K562 (cell line): ENCODE measurements around the gene MCM9. TPM values are rescaled to one million over a fixed set of nuclear protein-coding genes. Genes with fewer than 3 reads are reported as not detected.

Source experiments
- ARHGAP35 ChIP-seq: fragments of 450-650 bp; IDR thresholded peaks from 2 replicates; pipeline ENCODE4 v1.6.1; 2018; ENCODE audit not compliant: partially characterized antibody
- ASH1L ChIP-seq: fragments of 450-650 bp; IDR thresholded peaks from 2 replicates; pipeline ENCODE4 v1.6.1; 2018; ENCODE audit warnings: borderline replicate concordance, mild to moderate bottlenecking, low read depth; ENCODE audit not compliant: partially characterized antibody
- DNMT1 ChIP-seq: fragments of 450-650 bp; IDR thresholded peaks from 2 replicates; pipeline ENCODE4 v1.6.1; 2016; ENCODE audit warnings: antibody characterized with exemption, mild to moderate bottlenecking
- GATAD2A ChIP-seq: fragments of 450-650 bp; IDR thresholded peaks from 2 replicates; pipeline ENCODE4 v1.6.1; 2017
- HES1 ChIP-seq: fragments of 450-650 bp; IDR thresholded peaks from 2 replicates; pipeline ENCODE4 v1.6.1; 2016; ENCODE audit warnings: low read depth, mild to moderate bottlenecking, moderate library complexity
- HNRNPH1 ChIP-seq: fragments of 200-400 bp; formaldehyde crosslinking; optimal IDR thresholded peaks from 2 replicates; pipeline ENCODE3; 2017; ENCODE audit warnings: low read depth, mild to moderate bottlenecking, low read length, moderate library complexity
- JUN ChIP-seq, 2 experiments: sonication (generic) in 1 of 2; formaldehyde crosslinking in 1 of 2; IDR thresholded peaks; 2 replicates each; pipeline versions ENCODE4 v1.6.1 to v1.8.0; 2012 to 2022; ENCODE audit warnings: borderline replicate concordance in 2 of 2, mild to moderate bottlenecking in 2 of 2, improper control_type of control experiment in 1 of 2, low read depth in 1 of 2, low read length in 1 of 2, missing genetic modification reagents in 1 of 2
- JUND ChIP-seq, 2 experiments: IDR thresholded peaks; 2 replicates in 1 of 2; 3 replicates in 1 of 2; pipeline ENCODE4 v1.6.1; 2011; ENCODE audit warnings: borderline replicate concordance in 2 of 2, low read depth in 2 of 2, low read length in 2 of 2, improper control_type of control experiment in 1 of 2, missing biosample characterization in 1 of 2, missing genetic modification characterization in 1 of 2, missing genetic modification reagents in 1 of 2
- NUFIP1 ChIP-seq: fragments of 450-650 bp; IDR thresholded peaks from 2 replicates; pipeline ENCODE4 v1.6.1; 2018; ENCODE audit not compliant: partially characterized antibody
- POLR2AphosphoS5 ChIP-seq: IDR thresholded peaks from 2 replicates; pipeline ENCODE4 v1.6.1; 2011; ENCODE audit warnings: mild to moderate bottlenecking, low read depth, low read length, moderate library complexity; ENCODE audit not compliant: control insufficient read depth, insufficient read depth
- POLR2H ChIP-seq: IDR thresholded peaks from 2 replicates; pipeline ENCODE4 v1.6.1; 2016; ENCODE audit warnings: missing genetic modification characterization, low read depth, mild to moderate bottlenecking, control low read depth, missing compliant biosample characterization, moderate library complexity
- USF1 ChIP-seq: sonication (generic); formaldehyde crosslinking; IDR thresholded peaks from 2 replicates; pipeline ENCODE4 v1.9.0; 2022; ENCODE audit warnings: mild to moderate bottlenecking, missing genetic modification reagents
- ZBTB9 ChIP-seq: fragments of 450-650 bp; formaldehyde crosslinking; IDR thresholded peaks from 2 replicates; pipeline ENCODE4 v1.4.0; 2020; ENCODE audit warnings: mild to moderate bottlenecking, moderate library complexity
- ZFP30 ChIP-seq: fragments of 250-450 bp; sonication (Bioruptor Pico); IDR thresholded peaks from 2 replicates; pipeline ENCODE4 v1.8.0; 2022; ENCODE audit warnings: moderate library complexity, mild to moderate bottlenecking, inconsistent platforms, borderline replicate concordance
- ZKSCAN1 ChIP-seq: fragments of 150-350 bp; IDR thresholded peaks from 2 replicates; pipeline ENCODE4 v1.6.1; 2016; ENCODE audit warnings: low read depth, low read length
- ZMIZ1 ChIP-seq, 2 experiments: fragments of 150-350 bp in 1 of 2; IDR thresholded peaks; 2 replicates each; pipeline ENCODE4 v1.6.1; 2012 to 2016; ENCODE audit warnings: low read depth in 2 of 2, low read length in 2 of 2, mild to moderate bottlenecking in 1 of 2, moderate library complexity in 1 of 2
- ZNF507 ChIP-seq: conservative IDR thresholded peaks from 2 replicates; pipeline ENCODE4 v1.6.1; 2017; ENCODE audit warnings: missing genetic modification characterization, missing compliant biosample characterization
- ZNF511 ChIP-seq: sonication (generic); formaldehyde crosslinking; IDR thresholded peaks from 2 replicates; pipeline ENCODE4 v1.8.0; 2022; ENCODE audit warnings: mild to moderate bottlenecking, missing genetic modification reagents
- polyA plus RNA-seq, 8 experiments: library from polyadenylated mRNA; depleted of rRNA in 4 of 8; stranded (reverse) in 5 of 8; unstranded in 3 of 8; fragments of >200 nt; fragmentation: Nextera tagmentation in 2 of 8; fragmentation: Illumina TruSeq in 1 of 8; extraction: Ambion mirVana in 2 of 8; extraction: Trizol in 1 of 8; gene quantifications; 2 replicates each; pipeline versions ENCODE4 v1.2.1 to v1.2.3, GENCODE V29; 2011 to 2014; ENCODE audit warnings: inconsistent platforms in 1 of 8, missing spikeins in 1 of 8
- total RNA-seq, 7 experiments: library from RNA; depleted of rRNA in 6 of 7; stranded (reverse); fragments of >200 nt in 6 of 7; fragmentation: Illumina TruSeq in 2 of 7; extraction: Trizol in 2 of 7; gene quantifications; 2 replicates each; pipeline versions ENCODE4 v1.2.1 to v1.2.3, GENCODE V29; 2011 to 2021; ENCODE audit warnings: low replicate concordance in 1 of 7

MCM9 gene
- total and polyA plus RNA-seq, 9 of the 15 experiments (the other 6 are each of a cell fraction or from before 2014, with no cell fraction given): 4.8 to 16.7 (median 11.6) TPM

- 0 out of 4 replicates have a peak, but pooled peaks of 1 of the 2 experiments have one; percentile 17 for TF ChIP-seq ZMIZ1 (IDR thresholded peaks at IDR 0.05; ENCODE audit: low read depth in 2 of 2, low read length in 2 of 2)
- TF ChIP-seq NUFIP1: no peak
- peak; percentile 31; the same call in 1 of the 2 replicates for TF ChIP-seq HES1
- TF ChIP-seq HNRNPH1: no peak
- no peak for TF ChIP-seq ASH1L
- TF ChIP-seq ZKSCAN1: no peak
- TF ChIP-seq ARHGAP35: no peak
- TF ChIP-seq USF1 (CRISPR knock-in tag): no peak
- peak; percentile 12; the same call in 1 of the 2 replicates for TF ChIP-seq JUND (IDR thresholded peaks at IDR 0.05; ENCODE audit: borderline replicate concordance, low read depth, low read length)
- peak; percentile 80; the same call in 1 of the 3 replicates for TF ChIP-seq JUND (tag; IDR thresholded peaks at IDR 0.05; ENCODE audit: borderline replicate concordance, low read depth, low read length)
- TF ChIP-seq JUN (IDR thresholded peaks at IDR 0.05; ENCODE audit: borderline replicate concordance, low read depth, low read length): 0 out of 2 replicates have a peak, but pooled peaks have one; percentile 4
- TF ChIP-seq JUN (CRISPR knock-in tag; IDR thresholded peaks at IDR 0.05; ENCODE audit: borderline replicate concordance): no peak
- no peak for TF ChIP-seq POLR2H (tag)
- TF ChIP-seq ZBTB9: no peak
- TF ChIP-seq ZNF507: no peak
- TF ChIP-seq ZFP30 (CRISPR knock-in tag): no peak
- no peak for TF ChIP-seq GATAD2A
- no peak for TF ChIP-seq ZNF511 (CRISPR knock-in tag)
- TF ChIP-seq DNMT1: no peak
- no peak for TF ChIP-seq POLR2AphosphoS5
Observed at GRCh38 chr6:118896339-118897136, 38.4 kb downstream of the MCM9 start (continued).
